Dendritic cell treated with granulocyte-macrophage colony-stimulating factor and Interleukin-4, amounts not matched to agents 40 ng/mL and 50 ng/mL, for 4 days (primary cell): ENCODE results near the gene DOCK1.
"Not testable (repeated sequence)": the region's sequence is repeated elsewhere in the genome, so short reads cannot be mapped to it uniquely, and the experiment has no call there.

Experiments used
- H3K27ac Mint-ChIP-seq: one replicate; pipeline ENCODE4 v1.8.0; 2022; ENCODE audit warnings: mild to moderate bottlenecking, mixed read lengths
- H3K27me3 Mint-ChIP-seq: one replicate; pipeline ENCODE4 v1.8.0; 2022; ENCODE audit warnings: mild to moderate bottlenecking, mixed read lengths
- H3K36me3 Mint-ChIP-seq: one replicate; pipeline ENCODE4 v1.8.0; 2022; ENCODE audit warnings: low read depth, mixed read lengths
- H3K4me1 Mint-ChIP-seq: one replicate; pipeline ENCODE4 v1.8.0; 2022; ENCODE audit warnings: low read depth, mixed read lengths
- H3K4me3 Mint-ChIP-seq: one replicate; pipeline ENCODE4 v1.8.0; 2022; ENCODE audit warnings: mild to moderate bottlenecking, moderate library complexity, mixed read lengths
- H3K9me3 Mint-ChIP-seq: one replicate; pipeline ENCODE4 v1.8.0; 2022; ENCODE audit warnings: mixed read lengths
- intact Hi-C: fragments of 100-400 bp; cut with micrococcal nuclease; formaldehyde crosslinking; loops from one replicate; pipeline ENCODE4 v1.15.0; 2022

DOCK1 gene

GRCh38 chr10:126908225-126908624 is 3.0 kb downstream of the DOCK1 start:
- H3K4me3 Mint-ChIP-seq, result no peak overlapping the region
- H3K27me3 Mint-ChIP-seq, result peaks cover 36% of the 10 kb centered on the region
- H3K4me1 Mint-ChIP-seq, result peaks cover 30% of the 10 kb centered on the region
- intact Hi-C loops, result no loop called here
- no peaks in the 10 kb centered on the region for H3K9me3 Mint-ChIP-seq
- H3K36me3 Mint-ChIP-seq, result peaks cover 13% of the 10 kb centered on the region
- H3K27ac Mint-ChIP-seq, result no peak overlapping the region

- intact Hi-C loops, result no loop called here
- Mint-ChIP-seq H3K4me1 (peaks cover 26% of the 10 kb centered on the region), H3K9me3 (no peaks in the 10 kb centered on the region), H3K27ac (no peak overlapping the region), H3K4me3 (no peak overlapping the region), H3K27me3 (peaks cover 32% of the 10 kb centered on the region), H3K36me3 (peaks cover 13% of the 10 kb centered on the region)
Observed at GRCh38 chr10:126908729-126909128, 3.5 kb downstream of the DOCK1 start.

- peaks cover 22% of the 10 kb centered on the region for H3K4me1 Mint-ChIP-seq
Observed at GRCh38 chr10:126909147-126909546, 3.9 kb downstream of the DOCK1 start.

GRCh38 chr10:126910196-126910595 is 5.0 kb downstream of the DOCK1 start:
- H3K4me1 Mint-ChIP-seq, result peaks cover 14% of the 10 kb centered on the region
- no peaks in the 10 kb centered on the region for H3K9me3 Mint-ChIP-seq
- peaks cover 11% of the 10 kb centered on the region for H3K36me3 Mint-ChIP-seq
- H3K4me3 Mint-ChIP-seq, result no peak overlapping the region
- H3K27me3 Mint-ChIP-seq, result peaks cover 19% of the 10 kb centered on the region
- intact Hi-C loops, result no loop called here
- H3K27ac Mint-ChIP-seq, result no peak overlapping the region

More at GRCh38 chr10:126909147-126909546, 3.9 kb downstream of the DOCK1 start:
- Mint-ChIP-seq H3K27me3 (peaks cover 29% of the 10 kb centered on the region), H3K27ac (no peak overlapping the region), H3K9me3 (no peaks in the 10 kb centered on the region), H3K4me3 (no peak overlapping the region), H3K36me3 (peaks cover 13% of the 10 kb centered on the region)
- intact Hi-C loops, result no loop called here

- H3K27me3 Mint-ChIP-seq, result peaks cover 16% of the 10 kb centered on the region
- peaks cover 14% of the 10 kb centered on the region for H3K4me1 Mint-ChIP-seq
- no peak overlapping the region for H3K4me3 Mint-ChIP-seq
- peaks cover 6% of the 10 kb centered on the region for H3K36me3 Mint-ChIP-seq
- intact Hi-C loops, result no loop called here
- no peaks in the 10 kb centered on the region for H3K9me3 Mint-ChIP-seq
- no peak overlapping the region for H3K27ac Mint-ChIP-seq
Observed at GRCh38 chr10:126910798-126911197, 5.6 kb downstream of the DOCK1 start.

GRCh38 chr10:126911301-126911700 is 6.1 kb downstream of the DOCK1 start:
- H3K36me3 Mint-ChIP-seq, result peaks cover 5% of the 10 kb centered on the region
- no peak overlapping the region for H3K27ac Mint-ChIP-seq
- intact Hi-C loops, result no loop called here
- H3K4me3 Mint-ChIP-seq, result no peak overlapping the region
- peaks cover 2% of the 10 kb centered on the region for H3K9me3 Mint-ChIP-seq
- H3K4me1 Mint-ChIP-seq, result peaks cover 13% of the 10 kb centered on the region
- H3K27me3 Mint-ChIP-seq, result peaks cover 12% of the 10 kb centered on the region

GRCh38 chr10:126913316-126913715 is 8.1 kb downstream of the DOCK1 start:
- Mint-ChIP-seq H3K27ac (no peak overlapping the region), H3K9me3 (peaks cover 9% of the 10 kb centered on the region), H3K4me3 (no peak overlapping the region), H3K4me1 (no peaks in the 10 kb centered on the region), H3K27me3 (no peaks in the 10 kb centered on the region), H3K36me3 (peaks cover 4% of the 10 kb centered on the region)
- intact Hi-C loops, result no loop called here

- no peak overlapping the region for H3K27ac Mint-ChIP-seq
- H3K9me3 Mint-ChIP-seq, result peaks cover 9% of the 10 kb centered on the region
- H3K4me3 Mint-ChIP-seq, result no peak overlapping the region
- intact Hi-C loops, result no loop called here
- no peaks in the 10 kb centered on the region for H3K4me1 Mint-ChIP-seq
- peaks cover 4% of the 10 kb centered on the region for H3K36me3 Mint-ChIP-seq
- H3K27me3 Mint-ChIP-seq, result no peaks in the 10 kb centered on the region
Observed at GRCh38 chr10:126914561-126914960, 9.3 kb downstream of the DOCK1 start.

GRCh38 chr10:126916952-126917351 is 11.7 kb downstream of the DOCK1 start:
- H3K4me3 Mint-ChIP-seq, H3K27ac Mint-ChIP-seq, H3K9me3 Mint-ChIP-seq, H3K4me1 Mint-ChIP-seq, intact Hi-C loops, H3K36me3 Mint-ChIP-seq, H3K27me3 Mint-ChIP-seq: not testable (repeated sequence)

GRCh38 chr10:126917375-126917774 is 12.1 kb downstream of the DOCK1 start:
- no peak overlapping the region for H3K27ac Mint-ChIP-seq
- intact Hi-C loops, result no loop called here
- H3K4me1 Mint-ChIP-seq, result no peaks in the 10 kb centered on the region
- no peak overlapping the region for H3K4me3 Mint-ChIP-seq
- no peaks in the 10 kb centered on the region for H3K27me3 Mint-ChIP-seq
- H3K36me3 Mint-ChIP-seq, result peaks cover 4% of the 10 kb centered on the region
- H3K9me3 Mint-ChIP-seq, result peaks cover 9% of the 10 kb centered on the region

GRCh38 chr10:126917975-126918908 is 13.0 kb downstream of the DOCK1 start:
- intact Hi-C loops, result no loop called here
- Mint-ChIP-seq H3K4me1 (no peaks in the 10 kb centered on the region), H3K9me3 (peaks cover 9% of the 10 kb centered on the region), H3K27ac (no peak overlapping the region), H3K27me3 (no peaks in the 10 kb centered on the region), H3K4me3 (no peak overlapping the region), H3K36me3 (peaks cover 4% of the 10 kb centered on the region)

- Mint-ChIP-seq H3K27ac (no peak overlapping the region), H3K36me3 (peaks cover 4% of the 10 kb centered on the region), H3K4me1 (no peaks in the 10 kb centered on the region), H3K27me3 (no peaks in the 10 kb centered on the region), H3K4me3 (no peak overlapping the region), H3K9me3 (peaks cover 9% of the 10 kb centered on the region)
- intact Hi-C loops, result no loop called here
Observed at GRCh38 chr10:126919426-126919825, 14.2 kb downstream of the DOCK1 start.

GRCh38 chr10:126921162-126921561 is 15.9 kb downstream of the DOCK1 start:
- Mint-ChIP-seq H3K4me3 (no peak overlapping the region), H3K36me3 (peaks cover 4% of the 10 kb centered on the region), H3K4me1 (no peaks in the 10 kb centered on the region), H3K9me3 (peaks cover 9% of the 10 kb centered on the region), H3K27me3 (no peaks in the 10 kb centered on the region), H3K27ac (no peak overlapping the region)
- intact Hi-C loops, result no loop called here

GRCh38 chr10:126921974-126922525 is 16.8 kb downstream of the DOCK1 start:
- intact Hi-C loops, result no loop called here
- Mint-ChIP-seq H3K27ac (no peak overlapping the region), H3K27me3 (no peaks in the 10 kb centered on the region), H3K36me3 (no peaks in the 10 kb centered on the region), H3K4me1 (no peaks in the 10 kb centered on the region), H3K4me3 (no peak overlapping the region), H3K9me3 (no peaks in the 10 kb centered on the region)
